Left lung (tissue), 10 donors: ENCODE results near the gene ADAMTS7. TPM values are rescaled to one million over a fixed set of nuclear protein-coding genes. Genes with fewer than 3 reads are reported as not detected.
"Not testable (repeated sequence)": the region's sequence is repeated elsewhere in the genome, so short reads cannot be mapped to it uniquely, and the experiment has no call there.

Experiments used
- ATAC-seq: fragments of 200-7000 bp; cut with Tn5 transposase; one replicate; pipeline ENCODE4 v1.9.1; 2020; ENCODE audit warnings: moderate library complexity
- DNase-seq, 4 donors: peaks; one replicate each; pipeline ENCODE4 v3.0.0-alpha.2; 2013 to 2020
- H3K27ac ChIP-seq, 2 donors: fragments of 200-600 bp; sonication (generic) in 1 of 2; one replicate each; pipeline versions ENCODE4 v1.5.0 to v1.8.0; 2020 to 2021
- H3K27me3 ChIP-seq, 2 donors: fragments of 200-600 bp; sonication (generic) in 1 of 2; one replicate each; pipeline versions ENCODE4 v1.5.0 to v1.8.0; 2020 to 2021
- H3K36me3 ChIP-seq, 2 donors: fragments of 200-600 bp; sonication (generic) in 1 of 2; one replicate each; pipeline versions ENCODE4 v1.5.0 to v1.8.0; 2020 to 2021
- H3K4me1 ChIP-seq, 2 donors: fragments of 200-600 bp; one replicate each; pipeline ENCODE4 v1.8.0; 2021
- H3K4me3 ChIP-seq, 2 donors: fragments of 200-600 bp; sonication (generic) in 1 of 2; one replicate each; pipeline versions ENCODE4 v1.5.0 to v1.8.0; 2020 to 2021; ENCODE audit warnings: mild to moderate bottlenecking in 1 of 2
- H3K9me3 ChIP-seq, 2 donors: fragments of 200-600 bp; sonication (generic) in 1 of 2; one replicate each; pipeline versions ENCODE4 v1.5.0 to v1.8.0; 2020 to 2021
- intact Hi-C, 2 donors: fragments of 100-400 bp; cut with DNase I; formaldehyde crosslinking; loops; one replicate each; pipeline versions ENCODE4 v1.11.2 to v1.14.2; 2022
- polyA plus RNA-seq, 6 donors: library from polyadenylated mRNA; unstranded; fragments of 120-200 nt; gene quantifications; one replicate each; pipeline ENCODE4 v1.2.1, GENCODE V29; 2013; ENCODE audit not compliant: insufficient read length in 6 of 6
- total RNA-seq, 2 donors: library from RNA; stranded (reverse); fragmentation: NEBNext Ultra II Directional; extraction: Animal tissue kit (Norgen Biotek cat#: 25700); gene quantifications; one replicate each; pipeline ENCODE4 v1.2.1, GENCODE V29; 2021
- TF ChIP-seq, protein P1 (sequence below), 2 donors: fragments of 200-600 bp; sonication (generic) in 1 of 2; IDR thresholded peaks; one replicate each; pipeline versions ENCODE4 v1.5.0 to v1.8.0; 2021; ENCODE audit warnings: antibody characterized with exemption in 2 of 2
- donor health status: DM: no; HTN: yes; CAD: no.
- donor health status: DM: no; HTN: no; CAD: no.

Gene ADAMTS7
- total and polyA plus RNA-seq, 8 donors: 8.7 to 56.0 (median 36.0) TPM

DNA sequence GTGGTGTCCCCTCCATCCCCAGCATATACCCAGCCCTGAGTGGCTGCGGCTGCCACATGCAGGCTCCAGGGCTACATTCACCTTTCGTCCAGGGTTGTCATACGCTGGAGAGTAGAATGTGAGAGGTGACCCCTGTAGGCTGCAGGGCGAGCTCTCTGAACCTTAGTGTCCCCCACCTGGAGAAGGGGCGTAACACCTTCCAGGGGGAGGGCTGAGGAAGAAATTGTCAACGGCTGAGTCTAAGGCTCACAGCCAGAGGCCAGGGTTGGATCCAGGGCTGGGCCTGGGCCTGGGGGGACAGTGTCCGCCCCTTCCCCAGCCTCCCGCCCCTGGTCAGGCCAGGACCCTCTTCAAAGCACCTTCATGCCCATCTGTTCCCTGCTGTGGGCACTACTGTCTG lies 53.2 kb downstream of the ADAMTS7 start:
- intact Hi-C loops, H3K4me3 ChIP-seq, H3K36me3 ChIP-seq, ATAC-seq, H3K9me3 ChIP-seq, H3K27ac ChIP-seq, H3K27me3 ChIP-seq: not testable (repeated sequence)
- peaks cover 3 to 25% of the 10 kb centered on the region in 2 donors for H3K4me1 ChIP-seq
- DNase-seq: peak in 1 of 4 donors; percentile 43

DNA sequence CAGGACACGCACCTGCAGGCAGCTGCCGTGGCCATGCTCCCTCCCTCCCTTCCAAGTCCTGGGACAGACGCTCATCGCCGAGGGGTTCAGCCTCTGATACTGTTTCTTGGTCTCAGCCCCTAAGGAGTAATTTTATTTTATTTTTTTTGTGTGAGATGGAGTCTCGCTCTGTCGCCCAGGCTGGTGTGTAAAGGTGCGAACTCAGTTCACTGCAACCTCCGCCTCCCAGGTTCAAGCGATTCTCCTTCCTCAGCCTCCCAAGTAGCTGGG lies 53.7 kb downstream of the ADAMTS7 start:
- no peaks in the 10 kb centered on the region for H3K9me3 ChIP-seq
- no peaks in the 10 kb centered on the region for H3K36me3 ChIP-seq
- no peak overlapping the region for H3K4me3 ChIP-seq
- no peak for ATAC-seq
- peak in 1 of 4 donors; percentile 39 for DNase-seq
- H3K27ac ChIP-seq: no peak overlapping the region
- intact Hi-C loops: no loop called here
- TF ChIP-seq, protein P1, sequence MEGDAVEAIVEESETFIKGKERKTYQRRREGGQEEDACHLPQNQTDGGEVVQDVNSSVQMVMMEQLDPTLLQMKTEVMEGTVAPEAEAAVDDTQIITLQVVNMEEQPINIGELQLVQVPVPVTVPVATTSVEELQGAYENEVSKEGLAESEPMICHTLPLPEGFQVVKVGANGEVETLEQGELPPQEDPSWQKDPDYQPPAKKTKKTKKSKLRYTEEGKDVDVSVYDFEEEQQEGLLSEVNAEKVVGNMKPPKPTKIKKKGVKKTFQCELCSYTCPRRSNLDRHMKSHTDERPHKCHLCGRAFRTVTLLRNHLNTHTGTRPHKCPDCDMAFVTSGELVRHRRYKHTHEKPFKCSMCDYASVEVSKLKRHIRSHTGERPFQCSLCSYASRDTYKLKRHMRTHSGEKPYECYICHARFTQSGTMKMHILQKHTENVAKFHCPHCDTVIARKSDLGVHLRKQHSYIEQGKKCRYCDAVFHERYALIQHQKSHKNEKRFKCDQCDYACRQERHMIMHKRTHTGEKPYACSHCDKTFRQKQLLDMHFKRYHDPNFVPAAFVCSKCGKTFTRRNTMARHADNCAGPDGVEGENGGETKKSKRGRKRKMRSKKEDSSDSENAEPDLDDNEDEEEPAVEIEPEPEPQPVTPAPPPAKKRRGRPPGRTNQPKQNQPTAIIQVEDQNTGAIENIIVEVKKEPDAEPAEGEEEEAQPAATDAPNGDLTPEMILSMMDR (IDR thresholded peaks at IDR 0.05): no peak
- no peaks in the 10 kb centered on the region for H3K27me3 ChIP-seq
- peaks cover 3 to 24% of the 10 kb centered on the region in 2 donors for H3K4me1 ChIP-seq

DNA sequence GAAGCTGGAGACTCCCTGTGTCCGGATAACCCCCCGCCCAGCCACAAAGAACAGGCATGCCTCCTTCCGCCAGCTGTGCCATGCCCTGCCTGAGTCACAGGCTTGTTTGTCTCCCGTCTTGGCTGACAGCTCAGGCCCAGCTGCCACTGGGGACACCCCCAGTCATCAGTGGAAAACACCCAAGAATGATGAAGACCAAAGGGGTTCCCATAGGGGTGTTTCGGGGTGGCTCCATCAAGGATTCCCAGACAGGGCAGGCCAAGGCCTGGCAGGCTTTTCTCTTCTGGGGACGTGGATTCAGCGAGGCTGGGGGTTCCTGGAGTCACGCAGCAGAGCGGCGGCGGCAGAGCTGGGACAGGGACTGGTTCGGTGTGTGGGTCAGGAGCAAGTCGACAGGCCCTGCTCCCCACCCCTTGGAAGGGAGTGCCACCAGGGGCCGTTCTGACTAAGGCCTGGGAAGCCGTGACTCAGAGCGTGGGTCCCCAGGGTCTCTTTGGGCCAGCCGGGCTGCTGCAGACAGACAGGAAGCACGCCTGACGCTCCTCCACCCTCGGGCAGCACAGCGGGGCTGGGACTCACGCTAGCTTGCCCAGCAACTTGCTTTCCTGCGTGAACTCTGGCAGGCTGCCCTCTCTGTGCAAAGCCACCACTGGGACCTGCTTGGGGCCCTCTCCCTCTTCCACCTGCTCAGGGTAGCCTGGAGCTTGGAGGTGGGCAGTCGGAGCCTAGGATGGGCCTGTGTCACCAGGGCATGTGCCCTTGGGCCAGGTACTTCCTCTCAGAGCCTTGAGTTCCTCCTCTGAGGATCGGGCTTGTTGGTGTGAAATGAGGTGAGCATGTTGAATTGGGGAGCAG lies 54.3 kb downstream of the ADAMTS7 start:
- H3K4me3 ChIP-seq, H3K27me3 ChIP-seq, H3K36me3 ChIP-seq, H3K9me3 ChIP-seq, intact Hi-C loops: not testable (repeated sequence)
- peak in 2 of 4 donors; percentile 49 to 82 for DNase-seq
- ATAC-seq: peak; percentile 15
- Histone ChIP-seq H3K27ac (peak overlapping the region in 1 of 2 donors; percentile 50), H3K4me1 (peaks cover 3 to 19% of the 10 kb centered on the region in 2 donors)

DNA sequence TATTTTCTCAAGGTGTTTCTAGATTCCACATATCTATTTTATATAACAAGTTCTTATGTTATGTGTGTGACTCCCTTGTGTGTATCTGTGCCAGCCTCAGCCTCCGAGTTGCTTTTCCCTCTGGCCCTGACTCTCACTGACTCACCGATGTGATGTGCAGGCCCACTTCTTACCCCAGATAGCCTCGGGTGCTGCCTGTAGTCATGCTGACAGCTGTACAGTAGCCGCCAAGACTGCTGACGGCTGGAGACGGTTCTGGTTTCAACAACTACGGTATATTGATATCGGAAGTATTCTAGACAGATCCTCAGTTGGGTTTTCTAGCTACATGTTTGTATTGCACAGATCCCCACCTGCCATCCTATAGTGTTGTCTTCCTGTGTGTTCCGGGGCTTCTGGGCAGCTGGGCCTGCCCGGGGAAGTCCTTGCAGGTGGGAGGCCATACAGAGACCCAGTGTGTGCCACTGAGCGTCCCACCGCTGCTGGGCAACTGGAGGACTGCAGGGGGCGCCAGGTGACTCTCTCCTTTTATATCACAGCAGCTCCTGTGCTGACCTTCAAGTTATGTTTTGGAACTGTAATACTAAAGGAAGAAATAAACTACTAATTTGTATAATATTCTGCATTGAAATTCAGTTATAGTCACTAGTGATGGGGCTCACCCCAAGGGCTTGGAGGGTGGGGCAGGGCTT lies 55.2 kb downstream of the ADAMTS7 start:
- H3K4me3 ChIP-seq, intact Hi-C loops, H3K9me3 ChIP-seq, H3K27ac ChIP-seq, H3K4me1 ChIP-seq, H3K27me3 ChIP-seq, H3K36me3 ChIP-seq: not testable (repeated sequence)
- peak; percentile 44 for ATAC-seq
- DNase-seq: peak in 1 of 4 donors; percentile 54
- TF ChIP-seq, protein P1 (IDR thresholded peaks at IDR 0.05): peak; percentile 20 to 35

DNA sequence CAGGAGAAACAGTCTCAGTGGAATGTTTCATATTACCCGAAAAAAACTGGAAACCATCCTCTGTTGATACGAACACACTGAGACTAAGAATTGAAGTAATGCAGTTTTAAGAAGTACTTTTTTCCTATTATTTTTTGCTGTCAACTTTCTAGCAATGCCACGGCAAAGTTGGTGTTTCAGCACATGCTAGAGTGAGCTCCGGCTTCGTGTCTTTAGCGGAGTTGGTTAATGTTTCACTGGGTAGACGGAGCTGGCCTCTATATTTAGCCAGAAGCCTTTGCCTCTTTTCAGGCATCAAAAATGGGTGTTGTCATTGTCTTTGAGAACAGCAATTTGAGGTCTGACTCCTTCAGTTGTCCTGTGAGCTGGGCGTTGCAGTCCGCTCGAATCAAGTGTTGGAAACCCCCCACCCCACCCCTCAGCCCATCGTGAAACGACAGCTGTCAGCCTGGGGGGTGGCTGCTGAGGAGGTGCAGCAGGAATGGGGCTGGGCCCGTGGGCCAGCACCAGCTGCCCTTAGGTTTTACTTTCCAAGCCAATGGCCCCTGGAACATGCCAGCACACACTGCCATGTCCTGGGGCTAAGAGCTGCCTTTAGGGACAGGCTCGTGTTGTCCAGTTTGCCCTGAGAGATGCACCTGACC lies 56.5 kb downstream of the ADAMTS7 start:
- H3K27ac ChIP-seq, ATAC-seq, intact Hi-C loops, H3K4me3 ChIP-seq, H3K4me1 ChIP-seq, H3K9me3 ChIP-seq, H3K27me3 ChIP-seq, H3K36me3 ChIP-seq: not testable (repeated sequence)
- peak in 1 of 4 donors; percentile 55 for DNase-seq

DNA sequence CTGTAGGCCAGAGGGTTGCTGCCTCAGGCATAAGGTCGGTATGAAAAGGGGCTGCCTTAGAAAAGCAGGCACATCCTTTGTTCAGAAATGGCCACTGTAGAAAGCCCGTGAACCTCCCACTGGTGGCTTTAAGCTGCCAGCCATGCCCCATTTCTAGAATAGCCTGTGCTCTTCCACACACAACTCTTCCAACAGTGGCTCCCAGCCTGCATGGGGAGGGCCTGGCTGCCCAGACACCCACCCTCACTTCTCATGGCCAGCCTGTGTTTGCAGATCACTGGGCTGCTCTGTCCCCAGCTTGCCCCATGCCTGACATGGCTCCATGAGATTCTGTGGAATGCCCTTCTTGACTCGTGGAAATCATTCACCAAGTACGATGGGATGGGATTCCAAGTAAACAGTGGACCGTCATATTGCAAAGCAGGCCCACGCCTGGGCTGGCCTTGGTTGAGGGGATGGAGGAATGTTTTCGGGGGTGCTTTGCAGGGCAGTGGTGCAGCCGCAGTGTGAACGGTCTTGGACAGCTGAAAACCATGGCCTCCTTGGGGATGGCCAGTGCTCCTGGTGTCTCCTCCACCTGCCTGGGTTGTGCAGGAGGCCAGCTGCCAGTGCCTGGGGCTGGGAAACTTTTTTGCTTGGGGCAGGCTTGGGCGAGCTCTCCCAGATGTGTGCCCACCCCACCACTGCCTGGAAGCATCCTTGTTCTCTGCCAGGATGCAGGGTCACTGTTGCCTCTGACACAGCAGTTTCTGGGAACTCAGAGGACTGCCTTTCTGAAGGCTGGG lies 57.3 kb downstream of the ADAMTS7 start:
- peak in 1 of 4 donors; percentile 45 for DNase-seq
- H3K9me3 ChIP-seq, H3K27me3 ChIP-seq, H3K4me1 ChIP-seq, H3K27ac ChIP-seq, H3K4me3 ChIP-seq, ATAC-seq, H3K36me3 ChIP-seq, intact Hi-C loops: not testable (repeated sequence)

DNA sequence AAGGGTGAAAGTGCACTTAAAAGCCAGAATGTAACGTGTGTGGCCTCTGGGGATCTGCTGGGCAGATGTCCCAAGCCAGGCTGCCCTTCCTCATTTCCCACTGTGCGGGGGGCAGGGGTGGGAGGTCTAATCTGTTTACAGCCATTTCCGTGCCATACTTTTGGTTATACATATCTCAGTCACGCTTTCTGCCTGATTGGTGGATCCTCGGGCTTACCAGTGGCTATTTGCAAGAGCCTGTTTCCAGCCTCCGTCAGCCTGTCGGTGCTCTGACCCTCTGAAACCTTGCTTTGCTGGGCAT lies 58.0 kb downstream of the ADAMTS7 start:
- H3K4me1 ChIP-seq, H3K27me3 ChIP-seq, H3K27ac ChIP-seq, DNase-seq, H3K4me3 ChIP-seq, ATAC-seq, H3K9me3 ChIP-seq, H3K36me3 ChIP-seq, intact Hi-C loops: not testable (repeated sequence)
